Lower leg skin (tissue), 3 donors: Measurements from ENCODE around the gene NCAPG.

ENCODE experiments used
- POLR2A ChIP-seq, 2 donors: fragments of 450-650 bp; IDR thresholded peaks; one replicate each; pipeline ENCODE4 v1.6.1; 2016 to 2017; ENCODE audit warnings: antibody characterized with exemption in 2 of 2, mild to moderate bottlenecking in 1 of 2, moderate library complexity in 1 of 2
- TF ChIP-seq, protein P1 (sequence below), 3 donors: fragments of 450-650 bp; IDR thresholded peaks; one replicate each; pipeline ENCODE4 v1.5.1; 2016; ENCODE audit warnings: antibody characterized with exemption in 3 of 3, mild to moderate bottlenecking in 3 of 3, moderate library complexity in 2 of 3

DNA sequence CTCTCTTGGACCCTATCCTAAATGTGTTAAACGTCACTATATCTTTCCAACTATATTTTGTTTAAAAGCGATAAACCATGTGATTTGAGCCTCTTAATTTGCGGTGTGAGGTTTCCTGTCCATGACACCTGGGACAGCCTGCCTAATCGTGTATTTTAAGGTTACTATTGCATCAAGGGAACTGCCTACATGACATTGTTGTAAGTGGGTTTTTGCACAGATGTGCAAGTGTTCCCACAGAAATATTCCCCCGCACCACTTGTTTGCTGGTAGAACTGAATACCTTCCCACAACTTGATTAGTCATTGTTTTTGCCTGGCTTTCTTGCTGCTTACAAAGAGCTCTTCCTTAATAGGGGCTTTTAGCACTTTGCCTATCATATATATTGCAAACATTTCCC lies 24.2 kb upstream of the NCAPG start:
- TF ChIP-seq, protein P1, sequence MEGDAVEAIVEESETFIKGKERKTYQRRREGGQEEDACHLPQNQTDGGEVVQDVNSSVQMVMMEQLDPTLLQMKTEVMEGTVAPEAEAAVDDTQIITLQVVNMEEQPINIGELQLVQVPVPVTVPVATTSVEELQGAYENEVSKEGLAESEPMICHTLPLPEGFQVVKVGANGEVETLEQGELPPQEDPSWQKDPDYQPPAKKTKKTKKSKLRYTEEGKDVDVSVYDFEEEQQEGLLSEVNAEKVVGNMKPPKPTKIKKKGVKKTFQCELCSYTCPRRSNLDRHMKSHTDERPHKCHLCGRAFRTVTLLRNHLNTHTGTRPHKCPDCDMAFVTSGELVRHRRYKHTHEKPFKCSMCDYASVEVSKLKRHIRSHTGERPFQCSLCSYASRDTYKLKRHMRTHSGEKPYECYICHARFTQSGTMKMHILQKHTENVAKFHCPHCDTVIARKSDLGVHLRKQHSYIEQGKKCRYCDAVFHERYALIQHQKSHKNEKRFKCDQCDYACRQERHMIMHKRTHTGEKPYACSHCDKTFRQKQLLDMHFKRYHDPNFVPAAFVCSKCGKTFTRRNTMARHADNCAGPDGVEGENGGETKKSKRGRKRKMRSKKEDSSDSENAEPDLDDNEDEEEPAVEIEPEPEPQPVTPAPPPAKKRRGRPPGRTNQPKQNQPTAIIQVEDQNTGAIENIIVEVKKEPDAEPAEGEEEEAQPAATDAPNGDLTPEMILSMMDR (IDR thresholded peaks at IDR 0.05), result no peak
- TF ChIP-seq POLR2A (IDR thresholded peaks at IDR 0.05), result no peak
